ENCODE results near the gene CR1L. TPM values are rescaled to one million over a fixed set of nuclear protein-coding genes. Genes with fewer than 3 reads are reported as not detected.

CR1L gene
- total RNA-seq, result not detected

DNA sequence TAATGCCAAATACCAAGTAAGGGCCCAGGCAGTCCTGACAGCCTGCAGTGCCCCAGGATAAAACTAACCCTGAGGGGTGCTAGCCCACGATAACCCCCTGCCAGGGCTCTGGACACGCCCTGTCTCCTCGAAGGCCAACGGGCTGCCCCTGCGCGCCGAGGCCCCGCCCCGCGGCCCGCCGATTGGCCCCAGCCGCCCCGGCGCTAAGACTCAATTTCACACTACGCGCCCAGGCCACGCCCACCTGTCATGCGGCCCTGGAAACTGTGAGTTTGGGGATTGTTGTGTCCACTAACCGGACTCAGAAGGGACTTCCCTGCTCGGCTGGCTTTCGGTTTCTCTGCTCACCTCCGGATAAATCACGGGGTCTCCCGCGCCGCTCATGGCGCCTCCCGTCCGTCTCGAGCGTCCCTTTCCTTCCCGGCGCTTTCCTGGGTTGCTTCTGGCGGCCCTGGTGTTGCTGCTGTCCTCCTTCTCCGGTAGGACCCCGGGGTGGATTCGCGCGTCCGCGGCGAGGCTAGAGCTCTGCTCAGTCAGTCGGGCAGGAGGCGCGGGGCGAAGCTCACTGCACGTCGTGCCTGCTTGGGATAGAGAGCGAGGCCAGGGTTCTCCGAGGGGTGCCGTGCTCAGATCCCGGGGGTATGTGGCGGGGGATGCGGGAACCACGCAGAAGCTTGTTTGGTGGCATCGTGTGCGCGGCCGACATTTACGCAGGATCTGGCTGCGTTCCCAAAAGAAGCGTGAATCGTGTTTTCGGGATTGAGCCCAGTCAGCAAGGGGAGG lies at the start of gene CR1L:
TSS of gene CR1L (plus strand) at position 282 of the 783 bp plus-strand sequence. CDS start at position 383, 101 bp downstream.

DNA sequence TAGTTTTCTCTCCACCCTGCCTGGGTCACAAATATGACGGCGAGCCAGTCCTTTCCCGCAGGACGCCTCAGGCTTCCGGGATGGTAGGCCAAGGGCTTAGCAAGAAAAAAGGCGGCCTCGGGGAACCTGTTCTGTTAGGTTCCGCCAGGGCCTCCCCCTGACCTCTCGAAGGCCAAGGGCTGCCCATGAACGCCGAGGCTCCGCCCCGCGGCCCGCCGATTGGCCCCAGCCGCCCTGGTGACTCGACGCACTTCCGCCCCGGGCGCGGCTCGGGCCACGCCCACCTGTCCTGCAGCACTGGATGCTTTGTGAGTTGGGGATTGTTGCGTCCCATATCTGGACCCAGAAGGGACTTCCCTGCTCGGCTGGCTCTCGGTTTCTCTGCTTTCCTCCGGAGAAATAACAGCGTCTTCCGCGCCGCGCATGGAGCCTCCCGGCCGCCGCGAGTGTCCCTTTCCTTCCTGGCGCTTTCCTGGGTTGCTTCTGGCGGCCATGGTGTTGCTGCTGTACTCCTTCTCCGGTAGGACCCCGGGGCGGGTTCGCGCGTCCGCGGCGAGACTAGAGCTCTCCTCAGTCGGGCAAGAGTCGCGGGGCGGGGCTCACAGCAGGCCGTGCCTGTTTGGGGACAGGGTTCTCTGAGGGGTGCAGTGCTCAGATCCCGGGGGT lies 107.0 kb downstream of the CR1L start, which contains the start of gene CD46:
TSS of gene CD46 (plus strand) at position 265 of the 666 bp plus-strand sequence. CDS start at position 424, 159 bp downstream.

Other genes with a start within 250 kb of the CR1L start
- under 1 TPM in 1 of 2 experiments, not detected in 1; 0.05 TPM for gene CR2, start 190.8 kb upstream of the CR1L start, total RNA-seq
- gene CR1, start 149.0 kb upstream of the CR1L start, total RNA-seq, result under 1 TPM; 0.13 to 0.26 TPM
- 100 to 1,000 TPM; 146 to 151 TPM for gene CD46, start 106.9 kb downstream of the CR1L start, total RNA-seq